Measurements from ENCODE around the gene VTI1A. TPM values are rescaled to one million over a fixed set of nuclear protein-coding genes. Genes with fewer than 3 reads are reported as not detected.

Gene VTI1A
- total and polyA plus RNA-seq, 2 experiments from 2014 or later: 26.8 to 31.0 TPM

- TF ChIP-seq ZNF462 (CRISPR knock-in tag; IDR thresholded peaks at IDR 0.05) (no peak), ZNF114 (CRISPR knock-in tag; IDR thresholded peaks at IDR 0.05) (no peak)
Measured at GRCh38 chr10:112735041-112735695, 288.2 kb downstream of the VTI1A start (continued).

- H3K4me3 ChIP-seq: no peak overlapping the region
- no peaks in the 10 kb centered on the region for H4K20me1 ChIP-seq (replicated peaks; ENCODE audit: insufficient read depth)
- H3K4me1 Mint-ChIP-seq: peaks cover 25% of the 10 kb centered on the region
- H2AFZ ChIP-seq: no peak overlapping the region
- H3K36me3 ChIP-seq (ENCODE audit: insufficient read depth): no peaks in the 10 kb centered on the region; the same call in 1 of the 2 replicates
- H3K79me2 ChIP-seq (replicated peaks; ENCODE audit: insufficient read depth): no peaks in the 10 kb centered on the region
- DNase-seq (ENCODE audit: low spot score): no peak
- no peaks in the 10 kb centered on the region for H3K9me2 ChIP-seq (ENCODE audit: insufficient read depth)
- no peak for TF ChIP-seq REST (IDR thresholded peaks at IDR 0.05; ENCODE audit: unreplicated experiment)
- no peaks in the 10 kb centered on the region; the same call in 1 of the 2 replicates for H3F3A ChIP-seq (replicated peaks; ENCODE audit: low read depth)
- no peak overlapping the region for H3K4me3 Mint-ChIP-seq
- H3K9me3 Mint-ChIP-seq: no peaks in the 10 kb centered on the region
- no peak for ATAC-seq
- H3K4me1 ChIP-seq (ENCODE audit: insufficient read depth): peaks cover 27% of the 10 kb centered on the region; the same call in 1 of the 2 replicates
- H3K27me3 ChIP-seq (ENCODE audit: insufficient read depth): no peaks in the 10 kb centered on the region
- H3K27me3 Mint-ChIP-seq (ENCODE audit: insufficient read depth, low read depth, poor library complexity): peaks cover 3% of the 10 kb centered on the region
- peaks cover 5% of the 10 kb centered on the region; the same call in 2 of the 3 replicates for H3K36me3 Mint-ChIP-seq (ENCODE audit: low read depth)
- no peak overlapping the region for H3K27ac Mint-ChIP-seq
- no peak overlapping the region for H3K4me2 ChIP-seq
- H3K27ac ChIP-seq (ENCODE audit: low read depth): no peak overlapping the region
Measured at GRCh38 chr10:112738606-112739591, 291.9 kb downstream of the VTI1A start.
